Osteocyte (in vitro differentiated cells): ENCODE measurements around the gene TGIF1. TPM values are rescaled to one million over a fixed set of nuclear protein-coding genes. Genes with fewer than 3 reads are reported as not detected.
"Not testable (repeated sequence)": the region's sequence is repeated elsewhere in the genome, so short reads cannot be mapped to it uniquely, and the experiment has no call there.

Experiments
- DNase-seq: peaks from one replicate; pipeline ENCODE4 v3.0.0; 2021; ENCODE audit warnings: mixed read lengths; ENCODE audit not compliant: unreplicated experiment; ENCODE audit errors: extremely low spot score
- H3K27ac Mint-ChIP-seq: one replicate; pipeline ENCODE4 v1.8.0; 2021; ENCODE audit warnings: mild to moderate bottlenecking, mixed read lengths; ENCODE audit not compliant: unreplicated experiment
- H3K27me3 Mint-ChIP-seq: one replicate; pipeline ENCODE4 v1.8.0; 2021; ENCODE audit warnings: mixed read lengths; ENCODE audit not compliant: unreplicated experiment
- H3K36me3 Mint-ChIP-seq: one replicate; pipeline ENCODE4 v1.8.0; 2021; ENCODE audit warnings: mixed read lengths; ENCODE audit not compliant: unreplicated experiment
- H3K4me1 Mint-ChIP-seq: one replicate; pipeline ENCODE4 v1.8.0; 2021; ENCODE audit warnings: mixed read lengths; ENCODE audit not compliant: unreplicated experiment
- H3K4me3 Mint-ChIP-seq: one replicate; pipeline ENCODE4 v1.8.0; 2021; ENCODE audit warnings: mild to moderate bottlenecking, moderate library complexity, mixed read lengths; ENCODE audit not compliant: unreplicated experiment
- H3K9me3 Mint-ChIP-seq: one replicate; pipeline ENCODE4 v1.8.0; 2021; ENCODE audit warnings: mixed read lengths; ENCODE audit not compliant: unreplicated experiment
- CTCF ChIP-seq: fragments of 200-600 bp; sonication (generic); IDR thresholded peaks from 2 replicates; pipeline ENCODE4 v1.5.0; 2021; ENCODE audit warnings: antibody characterized with exemption, mild to moderate bottlenecking, moderate library complexity
- total RNA-seq: library from RNA; stranded (reverse); gene quantifications from 2 replicates; pipeline ENCODE4 v1.2.1, GENCODE V29; 2021

The TGIF1 gene
- total RNA-seq, 1 donor from 2014 or later = 83.0 TPM

GRCh38 chr18:3411854-3412268, 38.1 kb upstream of the TGIF1 start:
- no peak for TF ChIP-seq CTCF
- H3K27ac Mint-ChIP-seq = no peak overlapping the region
- no peaks in the 10 kb centered on the region for H3K9me3 Mint-ChIP-seq
- no peak overlapping the region for H3K4me3 Mint-ChIP-seq
- H3K4me1 Mint-ChIP-seq = peaks cover 5% of the 10 kb centered on the region
- no peaks in the 10 kb centered on the region for H3K27me3 Mint-ChIP-seq
- DNase-seq = no peak
- H3K36me3 Mint-ChIP-seq = no peaks in the 10 kb centered on the region

- H3K36me3 Mint-ChIP-seq, DNase-seq, H3K4me1 Mint-ChIP-seq, H3K27ac Mint-ChIP-seq, H3K9me3 Mint-ChIP-seq, H3K27me3 Mint-ChIP-seq, H3K4me3 Mint-ChIP-seq: not testable (repeated sequence)
Observed at GRCh38 chr18:3412528-3412927, 37.4 kb upstream of the TGIF1 start.

GRCh38 chr18:3415110-3415509, 34.9 kb upstream of the TGIF1 start:
- no peak for DNase-seq
- Mint-ChIP-seq H3K36me3 (no peaks in the 10 kb centered on the region), H3K27ac (no peak overlapping the region), H3K4me1 (no peaks in the 10 kb centered on the region), H3K9me3 (no peaks in the 10 kb centered on the region), H3K27me3 (no peaks in the 10 kb centered on the region), H3K4me3 (no peak overlapping the region)
- TF ChIP-seq CTCF = no peak

GRCh38 chr18:3418083-3418482, 31.9 kb upstream of the TGIF1 start:
- Mint-ChIP-seq H3K27ac (no peak overlapping the region), H3K9me3 (no peaks in the 10 kb centered on the region), H3K4me3 (no peak overlapping the region), H3K36me3 (no peaks in the 10 kb centered on the region), H3K27me3 (no peaks in the 10 kb centered on the region), H3K4me1 (no peaks in the 10 kb centered on the region)
- no peak for TF ChIP-seq CTCF
- DNase-seq = no peak

- no peaks in the 10 kb centered on the region for H3K4me1 Mint-ChIP-seq
Observed at GRCh38 chr18:3420919-3421279, 29.1 kb upstream of the TGIF1 start.

More at GRCh38 chr18:3420919-3421279, 29.1 kb upstream of the TGIF1 start:
- no peak for TF ChIP-seq CTCF
- no peak overlapping the region for H3K27ac Mint-ChIP-seq
- H3K4me3 Mint-ChIP-seq = no peak overlapping the region
- DNase-seq = no peak
- H3K9me3 Mint-ChIP-seq = no peaks in the 10 kb centered on the region
- no peaks in the 10 kb centered on the region for H3K27me3 Mint-ChIP-seq
- H3K36me3 Mint-ChIP-seq = no peaks in the 10 kb centered on the region
